NCI-H524 treated with DMSO at 0.1 percent for 48 hours (cell line): Measurements from ENCODE around the gene GAST.
"Not testable (repeated sequence)": the region's sequence is repeated elsewhere in the genome, so short reads cannot be mapped to it uniquely, and the experiment has no call there.

ENCODE experiments used
- DNase-seq: peaks from one replicate; lab custom pipeline; 2025; lab: John Stamatoyannopoulos, UW

GAST gene

GRCh38 chr17:41683441-41684007, 28.6 kb upstream of the GAST start:
- no peak for DNase-seq

- no peak for DNase-seq
Measured at GRCh38 chr17:41684035-41684434, 28.1 kb upstream of the GAST start.

GRCh38 chr17:41685753-41686152, 26.4 kb upstream of the GAST start:
- not testable (repeated sequence) for DNase-seq

- DNase-seq = no peak
Measured at GRCh38 chr17:41686281-41686680, 25.9 kb upstream of the GAST start.

GRCh38 chr17:41687828-41688640, 24.1 kb upstream of the GAST start:
- no peak for DNase-seq

- DNase-seq = peak; percentile 94
Measured at GRCh38 chr17:41688641-41689496, 23.3 kb upstream of the GAST start, which contains the start of gene EIF1. TSS of gene EIF1 (plus strand) at chr17:41688885. CDS start at chr17:41689039, 154 bp downstream.

GRCh38 chr17:41689497-41690299, 22.4 kb upstream of the GAST start:
- DNase-seq = no peak

GRCh38 chr17:41690497-41690896, 21.6 kb upstream of the GAST start:
- no peak for DNase-seq

GRCh38 chr17:41691031-41691777, 20.9 kb upstream of the GAST start:
- no peak for DNase-seq

- no peak for DNase-seq
Measured at GRCh38 chr17:41692722-41693521, 19.2 kb upstream of the GAST start.

GRCh38 chr17:41695134-41695661, 16.9 kb upstream of the GAST start:
- DNase-seq = no peak

GRCh38 chr17:41695954-41696757, 16.0 kb upstream of the GAST start:
- DNase-seq = no peak

- DNase-seq = no peak
Measured at GRCh38 chr17:41697122-41697962, 14.8 kb upstream of the GAST start.

- DNase-seq = not testable (repeated sequence)
Measured at GRCh38 chr17:41700843-41701242, 11.3 kb upstream of the GAST start.

- DNase-seq = no peak
Measured at GRCh38 chr17:41702712-41703111, 9.4 kb upstream of the GAST start.

- no peak for DNase-seq
Measured at GRCh38 chr17:41705271-41705991, 6.7 kb upstream of the GAST start.
